Progenitor cell of endocrine pancreas (in vitro differentiated cells): ENCODE data around the gene HECW1. TPM values are rescaled to one million over a fixed set of nuclear protein-coding genes. Genes with fewer than 3 reads are reported as not detected.

Experiments used
- DNase-seq: peaks from one replicate; pipeline ENCODE4 v3.0.0; 2021; ENCODE audit warnings: low spot score; ENCODE audit not compliant: unreplicated experiment
- H3K27ac Mint-ChIP-seq: 2 replicates; pipeline ENCODE4 v1.8.0; 2021; ENCODE audit warnings: mild to moderate bottlenecking, moderate library complexity, mixed read lengths
- H3K27me3 Mint-ChIP-seq: 2 replicates; pipeline ENCODE4 v1.8.0; 2021; ENCODE audit warnings: mixed read lengths
- H3K36me3 Mint-ChIP-seq: 2 replicates; pipeline ENCODE4 v1.8.0; 2022; ENCODE audit warnings: mixed read lengths; ENCODE audit not compliant: insufficient read depth
- H3K4me1 Mint-ChIP-seq: 2 replicates; pipeline ENCODE4 v1.8.0; 2021; ENCODE audit warnings: low read depth, mixed read lengths
- H3K4me3 Mint-ChIP-seq: 2 replicates; pipeline ENCODE4 v1.8.0; 2021; ENCODE audit warnings: low read depth, mild to moderate bottlenecking, moderate library complexity, mixed read lengths
- H3K9me3 Mint-ChIP-seq: 2 replicates; pipeline ENCODE4 v1.8.0; 2021; ENCODE audit warnings: low read depth, mixed read lengths
- total RNA-seq: library from RNA; stranded (reverse); gene quantifications from 2 replicates; pipeline ENCODE4 v1.2.1, GENCODE V29; 2021
- TF ChIP-seq, protein P1 (sequence below): fragments of 200-600 bp; sonication (generic); IDR thresholded peaks from one replicate; pipeline ENCODE4 v1.5.0; 2021; ENCODE audit warnings: antibody characterized with exemption, mild to moderate bottlenecking; ENCODE audit not compliant: unreplicated experiment

Gene HECW1
- total RNA-seq, 1 donor from 2014 or later, result 0.50 TPM

DNA sequence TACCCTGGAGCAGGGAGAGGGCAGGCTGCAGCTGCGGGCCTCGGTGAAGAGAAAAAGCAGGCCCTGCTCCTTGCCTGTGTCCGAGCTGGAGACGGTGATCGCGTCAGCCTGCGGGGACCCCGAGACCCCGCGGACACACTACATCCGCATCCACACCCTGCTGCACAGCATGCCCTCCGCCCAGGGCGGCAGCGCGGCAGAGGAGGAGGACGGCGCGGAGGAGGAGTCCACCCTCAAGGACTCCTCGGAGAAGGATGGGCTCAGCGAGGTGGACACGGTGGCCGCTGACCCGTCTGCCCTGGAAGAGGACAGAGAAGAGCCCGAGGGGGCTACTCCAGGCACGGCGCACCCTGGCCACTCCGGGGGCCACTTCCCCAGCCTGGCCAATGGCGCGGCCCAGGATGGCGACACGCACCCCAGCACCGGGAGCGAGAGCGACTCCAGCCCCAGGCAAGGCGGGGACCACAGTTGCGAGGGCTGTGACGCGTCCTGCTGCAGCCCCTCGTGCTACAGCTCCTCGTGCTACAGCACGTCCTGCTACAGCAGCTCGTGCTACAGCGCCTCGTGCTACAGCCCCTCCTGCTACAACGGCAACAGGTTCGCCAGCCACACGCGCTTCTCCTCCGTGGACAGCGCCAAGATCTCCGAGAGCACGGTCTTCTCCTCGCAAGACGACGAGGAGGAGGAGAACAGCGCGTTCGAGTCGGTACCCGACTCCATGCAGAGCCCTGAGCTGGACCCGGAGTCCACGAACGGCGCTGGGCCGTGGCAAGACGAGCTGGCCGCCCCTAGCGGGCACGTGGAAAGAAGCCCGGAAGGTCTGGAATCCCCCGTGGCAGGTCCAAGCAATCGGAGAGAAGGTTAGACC lies 332.5 kb downstream of the HECW1 start:
- no peak overlapping the region for H3K4me3 Mint-ChIP-seq
- no peak for DNase-seq
- H3K27ac Mint-ChIP-seq, result no peak overlapping the region
- no peaks in the 10 kb centered on the region for H3K36me3 Mint-ChIP-seq
- H3K9me3 Mint-ChIP-seq, result no peaks in the 10 kb centered on the region
- H3K4me1 Mint-ChIP-seq, result peaks cover 5% of the 10 kb centered on the region
- H3K27me3 Mint-ChIP-seq, result no peaks in the 10 kb centered on the region
- TF ChIP-seq, protein P1, sequence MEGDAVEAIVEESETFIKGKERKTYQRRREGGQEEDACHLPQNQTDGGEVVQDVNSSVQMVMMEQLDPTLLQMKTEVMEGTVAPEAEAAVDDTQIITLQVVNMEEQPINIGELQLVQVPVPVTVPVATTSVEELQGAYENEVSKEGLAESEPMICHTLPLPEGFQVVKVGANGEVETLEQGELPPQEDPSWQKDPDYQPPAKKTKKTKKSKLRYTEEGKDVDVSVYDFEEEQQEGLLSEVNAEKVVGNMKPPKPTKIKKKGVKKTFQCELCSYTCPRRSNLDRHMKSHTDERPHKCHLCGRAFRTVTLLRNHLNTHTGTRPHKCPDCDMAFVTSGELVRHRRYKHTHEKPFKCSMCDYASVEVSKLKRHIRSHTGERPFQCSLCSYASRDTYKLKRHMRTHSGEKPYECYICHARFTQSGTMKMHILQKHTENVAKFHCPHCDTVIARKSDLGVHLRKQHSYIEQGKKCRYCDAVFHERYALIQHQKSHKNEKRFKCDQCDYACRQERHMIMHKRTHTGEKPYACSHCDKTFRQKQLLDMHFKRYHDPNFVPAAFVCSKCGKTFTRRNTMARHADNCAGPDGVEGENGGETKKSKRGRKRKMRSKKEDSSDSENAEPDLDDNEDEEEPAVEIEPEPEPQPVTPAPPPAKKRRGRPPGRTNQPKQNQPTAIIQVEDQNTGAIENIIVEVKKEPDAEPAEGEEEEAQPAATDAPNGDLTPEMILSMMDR, result no peak

DNA sequence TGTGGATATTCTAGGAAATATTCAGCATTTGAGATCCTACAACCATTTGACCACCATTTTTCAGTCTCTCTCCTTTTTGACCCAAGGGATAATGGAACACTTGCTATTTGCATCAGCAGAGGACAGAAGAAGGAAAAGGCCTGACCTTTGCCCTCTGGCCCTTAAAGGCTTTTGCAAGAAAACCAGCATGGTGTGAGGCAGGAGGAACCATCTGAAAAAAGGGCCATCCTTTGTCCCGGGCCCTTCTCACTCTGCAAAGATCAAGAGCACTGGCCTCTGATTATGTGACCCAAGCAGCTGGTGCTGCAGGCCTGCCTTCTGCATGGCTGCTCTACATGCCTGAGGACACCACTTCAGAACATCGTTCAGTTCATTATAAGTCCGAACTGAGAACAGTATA lies 337.1 kb downstream of the HECW1 start:
- TF ChIP-seq, protein P1, result no peak
- Mint-ChIP-seq H3K36me3 (no peaks in the 10 kb centered on the region), H3K4me1 (peaks cover 4% of the 10 kb centered on the region), H3K27me3 (no peaks in the 10 kb centered on the region), H3K9me3 (no peaks in the 10 kb centered on the region), H3K27ac (no peak overlapping the region), H3K4me3 (no peak overlapping the region)
- DNase-seq, result no peak

DNA sequence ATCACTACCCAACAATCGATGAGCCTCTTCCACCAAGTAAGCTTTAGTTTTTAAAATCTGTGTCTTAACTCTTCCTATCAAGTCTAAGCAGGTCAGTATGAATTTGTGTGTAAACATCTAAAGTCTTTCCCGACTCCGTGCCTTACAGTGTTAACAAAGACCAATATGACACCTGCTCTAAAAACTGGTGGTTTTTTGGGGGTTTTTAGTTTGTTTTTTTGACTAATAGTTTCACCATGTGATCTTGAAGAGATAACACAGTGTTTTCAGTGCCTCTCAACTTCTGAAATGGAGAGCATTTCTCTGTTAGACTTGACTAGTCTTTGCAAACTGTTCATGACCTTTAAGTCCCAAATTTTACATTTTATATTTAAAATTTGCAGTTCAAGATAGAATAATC lies 338.4 kb downstream of the HECW1 start:
- Mint-ChIP-seq H3K4me3 (no peak overlapping the region), H3K36me3 (no peaks in the 10 kb centered on the region), H3K4me1 (peaks cover 9% of the 10 kb centered on the region), H3K27ac (no peak overlapping the region), H3K27me3 (no peaks in the 10 kb centered on the region), H3K9me3 (no peaks in the 10 kb centered on the region)
- DNase-seq, result no peak
- TF ChIP-seq, protein P1, result no peak

DNA sequence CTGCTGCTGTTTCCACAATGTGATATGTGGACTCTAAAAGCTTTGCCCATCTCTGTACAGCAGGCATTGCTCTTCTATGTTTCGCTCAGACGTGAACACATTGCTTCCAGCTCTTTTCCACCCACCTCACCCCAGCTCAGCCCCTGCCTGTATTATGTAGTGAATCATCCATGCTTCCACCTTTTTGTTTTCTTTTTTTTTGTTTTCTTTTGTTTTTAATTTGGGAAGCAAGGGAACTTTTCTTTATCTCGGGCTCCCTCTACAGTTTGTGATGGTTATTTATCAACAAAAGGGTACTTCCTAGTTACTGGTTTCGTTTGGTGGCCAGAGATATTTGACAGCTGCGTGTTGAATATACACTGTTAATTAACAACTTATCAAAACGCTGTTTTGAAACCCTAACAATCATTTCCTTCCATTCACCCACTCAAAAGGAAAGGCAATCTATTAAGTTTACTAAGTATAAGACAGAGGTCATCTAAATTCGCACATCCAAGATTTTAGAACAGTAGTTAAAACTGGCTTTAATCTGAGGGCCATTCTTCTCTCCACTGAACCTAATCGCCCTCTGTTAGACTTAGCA lies 342.6 kb downstream of the HECW1 start:
- H3K9me3 Mint-ChIP-seq, result no peaks in the 10 kb centered on the region
- no peak overlapping the region for H3K4me3 Mint-ChIP-seq
- no peak for DNase-seq
- H3K4me1 Mint-ChIP-seq, result peaks cover 7% of the 10 kb centered on the region
- TF ChIP-seq, protein P1, result peak; percentile 62
- H3K27me3 Mint-ChIP-seq, result no peaks in the 10 kb centered on the region
- H3K27ac Mint-ChIP-seq, result peak overlapping the region; percentile 10
- H3K36me3 Mint-ChIP-seq, result no peaks in the 10 kb centered on the region

DNA sequence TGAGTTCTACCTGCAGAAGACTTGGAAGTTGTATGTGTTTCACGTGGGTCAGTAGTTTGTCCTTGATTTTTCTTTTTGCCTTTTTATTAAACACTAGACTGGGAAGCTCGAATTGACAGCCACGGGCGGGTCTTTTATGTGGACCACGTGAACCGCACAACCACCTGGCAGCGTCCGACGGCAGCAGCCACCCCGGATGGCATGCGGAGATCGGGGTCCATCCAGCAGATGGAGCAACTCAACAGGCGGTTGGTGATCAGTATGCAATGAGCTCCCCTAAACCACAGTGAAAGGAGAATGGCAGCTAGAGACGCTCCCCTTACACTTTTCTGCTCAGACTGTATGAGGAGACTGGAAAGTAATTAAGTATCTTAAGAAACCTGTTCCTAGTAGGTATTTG lies 343.8 kb downstream of the HECW1 start:
- Mint-ChIP-seq H3K4me3 (no peak overlapping the region), H3K4me1 (peaks cover 10% of the 10 kb centered on the region), H3K9me3 (no peaks in the 10 kb centered on the region), H3K27ac (no peak overlapping the region), H3K36me3 (no peaks in the 10 kb centered on the region), H3K27me3 (no peaks in the 10 kb centered on the region)
- DNase-seq, result no peak
- TF ChIP-seq, protein P1, result no peak
